Endothelial cell of umbilical vein (primary cell): ENCODE data around the gene NFATC2. TPM values are rescaled to one million over a fixed set of nuclear protein-coding genes. Genes with fewer than 3 reads are reported as not detected.

Experiments used
- BruUV-seq: library from RNA; stranded (reverse); fragments of 400-500 nt; replicated peaks from 2 replicates; lab custom pipeline; 2021; lab: Mats Ljungman, UMichigan
- CTCF ChIA-PET: fragments of 300-600, 350-600 bp; sonication (Branson Sonifier 250); formaldehyde crosslinking; loops from one replicate; lab custom pipeline; 2021; ENCODE audit warnings: antibody characterized with exemption, inconsistent platforms; lab: Charles Lee
- POLR2A ChIA-PET: fragments of 300-600, 350-600 bp; sonication (Branson Sonifier 250); formaldehyde crosslinking; loops from one replicate; lab custom pipeline; 2021; ENCODE audit warnings: antibody characterized with exemption, inconsistent platforms; lab: Charles Lee
- DNase-seq: peaks from one replicate; pipeline ENCODE4 v3.0.0-alpha.2; 2011; ENCODE audit warnings: low read depth, low spot score
- FAIRE-seq: peaks from 2 replicates; lab custom pipeline; 2011; peaks lifted over from hg19 to GRCh38; lab: Jason Lieb, UNC
- H2AFZ ChIP-seq: 2 replicates; pipeline ENCODE4 v1.6.0; 2012; ENCODE audit warnings: low read depth, low read length, control low read depth, inconsistent platforms
- H3K27ac ChIP-seq: 2 replicates; pipeline ENCODE4 v1.5.1; 2011; ENCODE audit warnings: low read depth, mild to moderate bottlenecking, control low read depth, low read length, moderate library complexity; ENCODE audit not compliant: insufficient read depth
- H3K27me3 ChIP-seq, 2 experiments: 2 replicates each; pipeline versions ENCODE4 v1.6.0 to v1.6.1; 2011; ENCODE audit warnings: low read length in 2 of 2, mixed read lengths in 1 of 2; ENCODE audit not compliant: control insufficient read depth in 2 of 2, insufficient read depth in 2 of 2
- H3K36me3 ChIP-seq, 2 experiments: 2 replicates in 1 of 2; 3 replicates in 1 of 2; pipeline ENCODE4 v1.5.1; 2011; ENCODE audit warnings: low read length in 2 of 2, mild to moderate bottlenecking in 1 of 2, moderate library complexity in 1 of 2; ENCODE audit not compliant: control insufficient read depth in 2 of 2, insufficient read depth in 2 of 2; ENCODE audit errors: extremely low read depth in 1 of 2
- H3K4me1 ChIP-seq: 3 replicates; pipeline ENCODE4 v1.5.1; 2011; ENCODE audit warnings: mild to moderate bottlenecking, low read length; ENCODE audit not compliant: control insufficient read depth, insufficient read depth; ENCODE audit errors: extremely low read depth
- H3K4me2 ChIP-seq: 2 replicates; pipeline ENCODE4 v1.6.1; 2011; ENCODE audit warnings: low read length, control low read depth, mixed read lengths; ENCODE audit not compliant: insufficient read depth
- H3K4me3 ChIP-seq, 3 experiments: fragments of 200-600 bp in 1 of 3; sonication (generic), shearing (Covaris generic) in 1 of 3; replicated peaks in 1 of 3; 2 replicates each; pipeline ENCODE4 v1.5.1; 2011 to 2016; ENCODE audit warnings: control low read depth in 3 of 3, low read length in 3 of 3, mild to moderate bottlenecking in 2 of 3, inconsistent platforms in 1 of 3, low read depth in 1 of 3, moderate library complexity in 1 of 3; ENCODE audit not compliant: insufficient read depth in 1 of 3
- H3K79me2 ChIP-seq: 2 replicates; pipeline ENCODE4 v1.6.0; 2012; ENCODE audit warnings: low read length, inconsistent platforms; ENCODE audit not compliant: control insufficient read depth, insufficient read depth
- H3K9ac ChIP-seq: replicated peaks from 2 replicates; pipeline ENCODE3; 2011; ENCODE audit warnings: low read length, control low read depth; ENCODE audit not compliant: insufficient read depth; ENCODE audit errors: extremely low read depth
- H3K9me1 ChIP-seq: replicated peaks from 3 replicates; pipeline ENCODE4 v1.6.0; 2011; ENCODE audit warnings: mild to moderate bottlenecking, low read length; ENCODE audit not compliant: control insufficient read depth, insufficient read depth; ENCODE audit errors: extremely low read depth
- H3K9me3 ChIP-seq: replicated peaks from 2 replicates; pipeline ENCODE4 v1.5.1; 2012; ENCODE audit warnings: low read length, inconsistent platforms; ENCODE audit not compliant: control insufficient read depth, insufficient read depth
- H4K20me1 ChIP-seq: replicated peaks from 2 replicates; pipeline ENCODE3; 2011; ENCODE audit warnings: mild to moderate bottlenecking, low read length; ENCODE audit not compliant: control insufficient read depth, insufficient read depth; ENCODE audit errors: extremely low read depth
- CTCF ChIP-seq, 2 donors: IDR thresholded peaks; 1 replicate in 1 of 2; 2 replicates in 1 of 2; pipeline ENCODE4 v1.5.1; 2011; ENCODE audit warnings: low read length in 2 of 2, mild to moderate bottlenecking in 2 of 2, moderate library complexity in 2 of 2, control low read depth in 1 of 2, inconsistent platforms in 1 of 2, low read depth in 1 of 2; ENCODE audit not compliant: insufficient read depth in 1 of 2; ENCODE audit errors: extremely low read depth in 1 of 2
- EZH2 ChIP-seq: IDR thresholded peaks from 2 replicates; pipeline ENCODE4 v1.6.1; 2012; ENCODE audit warnings: borderline replicate concordance, low read depth, mild to moderate bottlenecking, moderate library complexity, low read length, inconsistent platforms; ENCODE audit not compliant: severe bottlenecking
- FOS ChIP-seq: IDR thresholded peaks from 2 replicates; pipeline ENCODE4 v1.6.1; 2011; ENCODE audit warnings: mild to moderate bottlenecking, low read length, moderate library complexity, borderline replicate concordance; ENCODE audit not compliant: insufficient read depth
- GATA2 ChIP-seq: IDR thresholded peaks from 2 replicates; pipeline ENCODE4 v1.7.0; 2011; ENCODE audit warnings: low read depth, mild to moderate bottlenecking, moderate library complexity, mixed read lengths, low read length; ENCODE audit not compliant: insufficient read length, insufficient read depth
- JUN ChIP-seq: IDR thresholded peaks from 2 replicates; pipeline ENCODE4 v1.6.1; 2011; ENCODE audit warnings: borderline replicate concordance, low read depth; ENCODE audit not compliant: insufficient read length, insufficient read depth
- MAX ChIP-seq: IDR thresholded peaks from 2 replicates; pipeline ENCODE4 v1.6.1; 2011; ENCODE audit not compliant: insufficient read depth, insufficient read length
- MYC ChIP-seq: IDR thresholded peaks from one replicate; pipeline ENCODE4 v1.6.1; 2011; ENCODE audit warnings: mild to moderate bottlenecking, low read depth, low read length
- POLR2A ChIP-seq: IDR thresholded peaks from 2 replicates; pipeline ENCODE4 v1.6.1; 2012; ENCODE audit warnings: low read depth, mild to moderate bottlenecking, control low read depth, low read length
- POLR2AphosphoS5 ChIP-seq: IDR thresholded peaks from 2 replicates; pipeline ENCODE4 v1.6.1; 2012; ENCODE audit warnings: low read depth, mild to moderate bottlenecking, control low read depth, low read length, moderate library complexity; ENCODE audit not compliant: insufficient read depth
- dilution Hi-C: fragments of 300-500 bp; cut with MboI; formaldehyde crosslinking; loops from one replicate; pipeline ENCODE4 v1.15.0; 2019; ENCODE audit warnings: low sequenced_read_pairs; ENCODE audit not compliant: extremely low pct_ligation_motif_present
- intact Hi-C: fragments of 100-400 bp; cut with micrococcal nuclease; formaldehyde crosslinking; loops from one replicate; pipeline ENCODE4 v1.10.0; 2022
- polyA plus RNA-seq, 4 experiments: library from polyadenylated mRNA; depleted of rRNA in 3 of 4; stranded (reverse) in 3 of 4; unstranded in 1 of 4; fragments of >200 nt; gene quantifications; 2 replicates each; pipeline versions ENCODE4 v1.2.1 to v1.2.3, GENCODE V29; 2011 to 2012; ENCODE audit warnings: missing spikeins in 1 of 4
- total RNA-seq: library from RNA; stranded (reverse); gene quantifications from 2 replicates; pipeline ENCODE4 v1.2.3, GENCODE V29; 2021

NFATC2 gene
- total and polyA plus RNA-seq, 2 donors (not counting 3 experiments of a cell fraction or from before 2014, with no cell fraction given) = 3.1 to 13.0 TPM

GRCh38 chr20:51509208-51509607 lies 33.3 kb downstream of the NFATC2 start:
- no peak for TF ChIP-seq FOS
- no peak for TF ChIP-seq GATA2
- no peak for TF ChIP-seq MYC
- no peak for TF ChIP-seq POLR2AphosphoS5
- no peak for TF ChIP-seq CTCF (IDR thresholded peaks at IDR 0.05; ENCODE audit: extremely low read depth in 1 of 2, insufficient read depth in 1 of 2, low read depth in 1 of 2, low read length in 2 of 2)
- TF ChIP-seq MAX = no peak
- no peak for TF ChIP-seq JUN
- no peak for TF ChIP-seq POLR2A
- TF ChIP-seq EZH2 = no peak
- H2AFZ ChIP-seq = no peak overlapping the region
- intact Hi-C loops = no loop called here
- no peak overlapping the region for H3K27ac ChIP-seq
- H3K79me2 ChIP-seq = no peaks in the 10 kb centered on the region
- ChIA-PET CTCF (interaction anchor here (0.7 to 1.4 kb wide), 3 partner anchors 9 to 85 kb away, joined by 3 read pairs; no protein-coding TSS in a partner anchor), POLR2A (no interaction called here)
- BruUV-seq = no TSS peak
- no peaks in the 10 kb centered on the region for H3K9me1 ChIP-seq
- H3K9me3 ChIP-seq = no peaks in the 10 kb centered on the region
- DNase-seq = no peak
- H4K20me1 ChIP-seq = no peaks in the 10 kb centered on the region
- dilution Hi-C loops = no loop called here
- no peak for FAIRE-seq
- H3K27me3 ChIP-seq = no peaks in the 10 kb centered on the region
- H3K4me1 ChIP-seq = no peaks in the 10 kb centered on the region
- peaks cover 0 to 4% of the 10 kb centered on the region in 2 experiments for H3K36me3 ChIP-seq
- no peak overlapping the region for H3K9ac ChIP-seq
- no peak overlapping the region for H3K4me2 ChIP-seq
- H3K4me3 ChIP-seq = no peak overlapping the region
